Hypothalamus (tissue), 51 donors: ENCODE results near the gene ZNF652.
"Not testable (repeated sequence)": the region's sequence is repeated elsewhere in the genome, so short reads cannot be mapped to it uniquely, and the experiment has no call there.

ENCODE experiments used
- DNase-seq, 51 donors: peaks; one replicate each; lab custom pipeline; 2025; lab: John Stamatoyannopoulos, UW

Gene ZNF652

DNA sequence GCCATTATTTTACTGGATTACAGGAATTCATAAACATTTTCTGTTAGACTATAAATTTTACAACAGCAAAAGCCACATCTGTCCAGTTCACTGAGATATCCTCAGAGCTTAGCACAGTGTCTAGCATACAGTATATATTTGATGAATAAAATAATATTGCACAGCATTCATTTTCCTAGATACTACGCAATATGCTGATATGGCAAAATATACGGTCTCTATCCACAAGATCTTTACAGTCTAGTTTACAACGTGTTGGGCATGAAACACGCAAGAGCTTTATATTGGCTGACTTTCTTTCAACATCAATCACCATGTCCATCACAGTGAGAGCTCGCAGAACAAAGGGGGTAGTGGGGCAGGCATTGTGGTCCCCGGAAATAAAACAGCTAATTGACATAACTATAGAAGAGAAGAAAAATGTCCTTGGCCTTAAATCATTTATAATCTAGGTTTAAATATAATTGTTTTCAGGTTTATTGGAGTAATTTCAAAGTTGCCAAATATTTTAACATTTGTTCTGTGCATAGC lies 43.5 kb downstream of the ZNF652 start:
- DNase-seq: no peak

GRCh38 chr17:49316889-49317675 lies 45.0 kb downstream of the ZNF652 start:
- no peak for DNase-seq

GRCh38 chr17:49316258-49316570 lies 45.8 kb downstream of the ZNF652 start:
- DNase-seq: peak in 2 of 51 donors; percentile 19 to 33

- peak in 43 of 51 donors; percentile 5 to 90 (median 59) for DNase-seq
Observed at GRCh38 chr17:49315551-49316257, 46.3 kb downstream of the ZNF652 start.

GRCh38 chr17:49312722-49313121 lies 49.3 kb downstream of the ZNF652 start:
- DNase-seq: no peak

DNA sequence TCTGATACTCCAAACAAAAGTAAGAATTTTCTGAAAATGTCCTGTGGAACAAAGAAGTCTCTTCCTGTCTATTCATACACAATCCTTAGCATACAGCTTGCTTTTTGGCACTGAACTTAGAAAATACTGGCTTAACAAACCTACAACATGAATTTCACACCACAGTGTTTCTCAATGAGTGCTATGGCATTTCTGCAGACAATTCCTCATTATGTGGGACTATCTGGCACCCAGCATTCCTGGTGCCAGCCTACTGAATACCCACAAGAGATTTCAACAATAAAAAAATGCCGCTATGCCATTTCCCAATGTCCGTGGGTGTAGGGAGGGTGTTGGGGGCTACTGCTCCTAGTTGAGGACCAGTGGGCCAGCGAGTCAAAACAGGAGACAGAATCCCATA lies 62.1 kb downstream of the ZNF652 start:
- no peak for DNase-seq

DNA sequence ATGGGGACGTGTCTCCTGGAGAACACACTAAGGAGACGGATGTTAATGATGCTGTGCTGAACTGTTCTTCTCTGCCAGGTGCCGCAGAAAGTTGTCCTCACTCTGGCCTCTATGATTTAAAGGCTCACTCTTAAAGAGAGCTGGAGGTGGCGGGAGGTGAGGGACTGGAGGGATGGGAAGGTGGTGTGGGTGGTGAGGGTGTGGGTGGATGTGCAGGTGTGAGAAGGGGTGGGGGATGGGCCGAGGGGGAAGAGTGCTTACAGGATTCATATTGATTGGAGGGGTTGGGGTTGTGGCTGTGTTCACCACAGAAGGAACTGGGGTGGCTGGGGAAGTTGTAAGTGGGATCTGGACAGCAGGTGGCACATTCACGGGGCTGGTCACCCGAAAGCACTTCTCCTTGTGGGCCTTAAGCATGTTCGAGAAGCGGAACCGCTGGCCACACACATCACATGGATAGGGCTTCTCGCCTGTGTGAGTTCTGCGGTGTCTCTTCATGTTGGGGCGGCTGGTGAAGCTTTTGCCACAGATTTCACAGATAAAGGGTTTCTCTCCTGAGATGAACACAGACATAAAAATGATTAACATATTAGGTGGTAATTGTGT lies 63.6 kb downstream of the ZNF652 start:
- DNase-seq: no peak

DNA sequence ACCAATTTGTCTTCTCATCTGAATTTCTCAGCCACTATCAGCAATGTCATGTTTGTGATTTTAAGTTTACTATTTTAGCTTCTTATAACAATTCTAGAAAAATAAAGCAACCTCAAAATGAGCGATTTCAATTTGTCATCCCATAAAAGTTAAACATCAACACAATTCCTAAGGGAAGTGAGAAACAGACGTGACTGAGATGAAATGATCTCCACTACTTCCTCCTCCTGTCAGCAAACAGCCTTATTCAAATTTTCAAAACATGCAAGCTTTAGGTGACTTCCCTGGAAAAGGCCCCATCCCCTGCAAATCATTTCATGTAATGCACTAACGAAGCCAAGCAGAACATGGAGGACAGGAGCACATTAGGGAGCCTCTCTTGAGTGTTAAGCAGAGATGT lies 64.9 kb downstream of the ZNF652 start:
- DNase-seq: no peak

- DNase-seq: no peak
Observed at GRCh38 chr17:49294122-49294521, 67.9 kb downstream of the ZNF652 start.

- no peak for DNase-seq
Observed at GRCh38 chr17:49292901-49293300, 69.1 kb downstream of the ZNF652 start.

DNA sequence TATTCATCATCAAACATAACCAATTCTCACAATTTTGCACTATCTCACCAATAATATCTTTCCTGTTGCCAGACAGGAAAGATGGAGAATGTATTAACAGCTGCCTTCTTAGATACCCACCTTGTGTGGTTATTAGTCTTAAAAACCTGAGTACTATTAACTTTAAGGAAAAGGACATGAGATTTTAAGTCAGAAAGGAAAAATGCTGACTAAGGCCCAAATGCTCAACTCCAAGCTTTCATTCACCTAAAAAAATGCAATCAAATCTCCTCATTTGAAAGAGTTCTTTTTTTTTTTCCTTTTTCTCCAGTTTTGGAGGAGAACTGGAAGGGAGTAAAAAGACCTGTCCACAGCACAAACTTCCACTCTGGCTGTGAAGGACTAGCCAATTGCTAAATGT lies 70.1 kb downstream of the ZNF652 start:
- no peak for DNase-seq

DNA sequence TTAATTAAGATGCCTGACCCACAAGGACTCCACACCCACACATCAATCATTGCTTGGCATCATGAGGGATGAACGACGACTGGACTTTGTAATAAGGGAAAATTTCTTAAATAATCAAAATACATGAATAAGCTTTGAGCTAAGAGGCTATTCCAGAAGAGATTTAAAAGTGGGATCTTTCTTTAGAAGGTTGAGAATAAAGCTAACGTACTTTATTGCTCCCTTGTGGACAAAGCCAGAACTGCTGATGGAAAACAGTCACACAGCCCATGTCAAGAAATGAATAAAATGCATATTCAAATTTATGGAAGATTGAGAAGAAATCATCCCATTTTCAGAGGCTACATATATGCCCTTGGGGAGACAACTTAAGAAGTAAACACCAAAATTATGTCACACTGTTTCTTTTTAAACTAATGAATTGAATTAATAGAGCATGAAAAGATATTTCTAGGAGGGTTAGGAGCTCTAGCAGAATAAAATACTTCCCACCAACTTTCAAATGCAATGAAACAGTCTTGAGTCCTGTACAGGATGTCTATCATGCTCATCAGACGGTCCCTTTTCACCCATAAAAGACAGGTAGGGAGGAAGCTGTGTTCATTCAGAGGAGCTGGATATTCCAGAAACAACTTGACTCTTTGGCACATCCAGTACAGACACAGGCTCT lies 71.2 kb downstream of the ZNF652 start:
- DNase-seq: peak in 2 of 51 donors; percentile 4 to 28

GRCh38 chr17:49288388-49288787 lies 73.7 kb downstream of the ZNF652 start:
- DNase-seq: no peak

GRCh38 chr17:49287481-49287880 lies 74.6 kb downstream of the ZNF652 start:
- no peak for DNase-seq

- DNase-seq: not testable (repeated sequence)
Observed at GRCh38 chr17:49286261-49286973, 75.6 kb downstream of the ZNF652 start.

DNA sequence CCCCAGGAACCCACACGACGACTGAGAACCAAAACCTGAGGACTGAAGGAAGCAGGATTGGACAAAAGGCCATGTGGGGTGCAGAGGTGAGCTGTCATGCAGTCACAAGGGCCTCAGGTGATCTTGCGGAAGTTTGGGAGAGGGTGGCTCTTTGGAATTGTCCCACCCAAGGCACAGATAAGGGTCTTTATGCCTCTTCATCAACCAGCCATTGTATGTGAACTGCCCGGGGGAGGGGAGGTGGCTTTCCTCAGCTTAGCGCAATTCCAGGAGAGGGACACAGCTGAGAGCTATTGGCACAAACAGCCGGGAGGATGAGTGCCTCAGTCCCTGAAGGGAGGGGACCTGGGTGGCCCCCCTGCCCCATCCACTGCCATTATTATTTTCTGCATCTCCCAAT lies 76.3 kb downstream of the ZNF652 start:
- DNase-seq: no peak

- DNase-seq: no peak
Observed at GRCh38 chr17:49280918-49281317, 81.1 kb downstream of the ZNF652 start.

GRCh38 chr17:49280061-49280460 lies 82.0 kb downstream of the ZNF652 start:
- no peak for DNase-seq

DNA sequence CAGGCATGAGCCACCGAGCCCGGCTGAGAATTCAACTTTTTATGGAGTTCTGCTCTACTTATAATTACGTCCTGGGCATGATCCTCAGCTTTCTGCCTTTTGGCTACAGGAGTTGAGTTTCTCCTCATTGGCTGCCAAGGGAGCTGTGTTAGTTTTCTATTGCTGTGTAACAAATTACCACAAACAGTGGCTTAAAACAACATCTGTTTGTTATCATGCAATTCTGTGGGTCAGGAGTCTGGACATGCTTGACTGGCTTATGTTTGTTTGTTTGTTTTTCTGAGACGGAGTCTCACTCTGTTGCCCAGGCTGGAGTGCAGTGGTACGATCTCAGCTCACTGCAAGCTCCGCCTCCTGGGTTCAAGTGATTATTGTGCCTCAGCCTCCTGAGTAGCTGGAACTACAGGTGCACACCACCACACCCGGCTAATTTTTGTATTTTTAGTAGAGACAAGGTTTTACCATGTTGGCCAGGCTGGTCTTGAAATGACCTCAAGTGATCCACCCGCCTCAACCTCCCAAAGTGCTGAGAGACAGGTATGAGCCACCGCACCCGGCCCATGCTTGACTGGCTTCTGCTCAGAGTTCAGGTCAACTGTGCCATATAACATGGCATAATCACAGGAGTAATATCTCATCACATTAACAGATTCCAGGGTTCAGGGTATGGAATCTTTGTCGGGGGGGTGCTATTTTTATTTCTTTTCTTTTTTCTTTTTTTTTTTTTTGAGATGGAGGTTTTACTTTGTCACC lies 82.6 kb downstream of the ZNF652 start:
- DNase-seq: not testable (repeated sequence)

- no peak for DNase-seq
Observed at GRCh38 chr17:49278076-49278475, 84.0 kb downstream of the ZNF652 start.
